Mesenchymal stem cell (in vitro differentiated cells and primary cell): Measurements from ENCODE around the gene STEAP4.

ENCODE experiments used
- DNase-seq: peaks from one replicate; pipeline ENCODE4 v3.0.0-alpha.2; 2013
- H2AFZ ChIP-seq: one replicate; pipeline ENCODE4 v1.6.1; 2013; ENCODE audit warnings: low read depth, mild to moderate bottlenecking, control low read depth, inconsistent platforms, low read length, moderate library complexity
- H2AK5ac ChIP-seq: 2 replicates; pipeline ENCODE4 v1.6.1; 2013; ENCODE audit warnings: low read length, moderate library complexity, mild to moderate bottlenecking, inconsistent platforms; ENCODE audit not compliant: severe bottlenecking
- H2BK120ac ChIP-seq: one replicate; pipeline ENCODE4 v1.6.1; 2013; ENCODE audit warnings: low read depth, mild to moderate bottlenecking, inconsistent platforms, low read length, moderate library complexity
- H2BK12ac ChIP-seq, 2 experiments: one replicate each; pipeline ENCODE4 v1.6.1; 2013; ENCODE audit warnings: inconsistent platforms in 2 of 2, low read length in 2 of 2, mild to moderate bottlenecking in 2 of 2, moderate library complexity in 2 of 2, control low read depth in 1 of 2
- H2BK15ac ChIP-seq: one replicate; pipeline ENCODE4 v1.6.1; 2013; ENCODE audit warnings: mild to moderate bottlenecking, low read depth, inconsistent platforms; ENCODE audit not compliant: poor library complexity, severe bottlenecking
- H2BK5ac ChIP-seq: 2 replicates; pipeline ENCODE4 v1.6.1; 2013; ENCODE audit warnings: low read depth, mild to moderate bottlenecking, low read length, control low read depth, inconsistent platforms; ENCODE audit not compliant: poor library complexity, severe bottlenecking
- H3K14ac ChIP-seq, 2 experiments: one replicate each; pipeline ENCODE4 v1.6.1; 2013; ENCODE audit warnings: inconsistent platforms in 2 of 2, low read length in 2 of 2, control low read depth in 1 of 2, mild to moderate bottlenecking in 1 of 2, moderate library complexity in 1 of 2
- H3K18ac ChIP-seq, 2 experiments: one replicate each; pipeline ENCODE4 v1.6.1; 2013; ENCODE audit warnings: inconsistent platforms in 2 of 2, low read length in 2 of 2, control low read depth in 1 of 2, low read depth in 1 of 2, mild to moderate bottlenecking in 1 of 2
- H3K23ac ChIP-seq, 2 experiments: one replicate each; pipeline ENCODE4 v1.6.1; 2013; ENCODE audit warnings: inconsistent platforms in 2 of 2, low read length in 2 of 2, mild to moderate bottlenecking in 2 of 2, moderate library complexity in 2 of 2, control low read depth in 1 of 2
- H3K27ac ChIP-seq: 2 replicates; pipeline ENCODE4 v1.5.1; 2013; ENCODE audit warnings: mild to moderate bottlenecking, moderate library complexity, low read length, control low read depth, inconsistent platforms; ENCODE audit not compliant: poor library complexity, severe bottlenecking
- H3K27me3 ChIP-seq, 2 experiments: 2 replicates each; pipeline versions ENCODE4 v1.6.1 to v1.7.0; 2013; ENCODE audit warnings: low read length in 2 of 2, mild to moderate bottlenecking in 2 of 2, moderate library complexity in 2 of 2, control low read depth in 1 of 2, inconsistent platforms in 1 of 2; ENCODE audit not compliant: control insufficient read depth in 1 of 2, insufficient read depth in 1 of 2
- H3K36me3 ChIP-seq, 2 experiments: 2 replicates each; pipeline versions ENCODE4 v1.6.1 to v1.7.0; 2013; ENCODE audit warnings: low read length in 2 of 2, control low read depth in 1 of 2, inconsistent platforms in 1 of 2, low read depth in 1 of 2, mild to moderate bottlenecking in 1 of 2; ENCODE audit not compliant: insufficient read depth in 2 of 2, control insufficient read depth in 1 of 2
- H3K4ac ChIP-seq, 2 experiments: one replicate each; pipeline ENCODE4 v1.6.1; 2013; ENCODE audit warnings: inconsistent platforms in 2 of 2, low read length in 2 of 2, mild to moderate bottlenecking in 2 of 2, moderate library complexity in 2 of 2, control low read depth in 1 of 2, low read depth in 1 of 2
- H3K4me1 ChIP-seq: 2 replicates; pipeline ENCODE4 v1.6.1; 2013; ENCODE audit warnings: low read depth, low read length, control low read depth; ENCODE audit not compliant: control insufficient read depth, insufficient read depth
- H3K4me2 ChIP-seq: 2 replicates; pipeline ENCODE4 v1.6.1; 2013; ENCODE audit warnings: low read length, mild to moderate bottlenecking, inconsistent platforms; ENCODE audit not compliant: poor library complexity, severe bottlenecking
- H3K4me3 ChIP-seq, 2 experiments: 2 replicates each; pipeline versions ENCODE4 v1.5.1 to v1.7.0; 2013; ENCODE audit warnings: low read length in 2 of 2, mild to moderate bottlenecking in 2 of 2, control low read depth in 1 of 2, low read depth in 1 of 2; ENCODE audit not compliant: insufficient read depth in 1 of 2
- H3K79me1 ChIP-seq: replicated peaks from 2 replicates; pipeline ENCODE4 v1.6.1; 2013; ENCODE audit warnings: mild to moderate bottlenecking, control low read depth, low read length, inconsistent platforms; ENCODE audit not compliant: poor library complexity, severe bottlenecking
- H3K9ac ChIP-seq: 2 replicates; pipeline ENCODE4 v1.7.0; 2013; ENCODE audit warnings: mild to moderate bottlenecking, low read length, moderate library complexity
- H3K9me3 ChIP-seq: 2 replicates; pipeline ENCODE4 v1.7.0; 2013; ENCODE audit warnings: mild to moderate bottlenecking, low read length; ENCODE audit not compliant: control insufficient read depth
- H4K8ac ChIP-seq: one replicate; pipeline ENCODE4 v1.6.1; 2013; ENCODE audit warnings: inconsistent platforms, mild to moderate bottlenecking, low read length, moderate library complexity
- H4K91ac ChIP-seq: one replicate; pipeline ENCODE4 v1.6.1; 2013; ENCODE audit warnings: mild to moderate bottlenecking, low read length, inconsistent platforms
- WGBS: methylation state at CpG from one replicate; pipeline ENCODE4 v1.1.7; 2013; ENCODE audit warnings: mixed read lengths; 5-methylcytosine and 5-hydroxymethylcytosine counted together

Gene STEAP4

DNA sequence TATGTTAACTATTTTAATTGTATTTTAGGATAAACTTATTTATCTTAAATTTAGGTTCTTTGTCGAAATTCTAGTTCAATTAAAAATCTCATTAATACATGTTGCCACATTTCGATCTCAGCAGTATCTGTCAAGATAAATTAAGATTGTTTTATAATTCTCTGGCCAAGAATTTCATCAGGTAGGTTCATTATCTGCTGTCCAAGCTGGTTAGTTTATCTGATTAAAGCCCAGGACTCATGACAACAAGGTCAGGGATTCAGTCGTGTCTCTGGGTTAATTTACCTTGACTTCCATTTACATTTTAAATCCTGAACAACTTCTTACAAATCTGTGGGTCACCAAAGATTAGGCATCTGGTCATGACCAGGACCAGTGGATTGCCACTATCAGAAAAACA is 7.6 kb downstream of the STEAP4 start:
- Histone ChIP-seq H2BK15ac (no peak overlapping the region), H3K4me2 (no peak overlapping the region), H3K4me1 (no peaks in the 10 kb centered on the region), H2AFZ (no peak overlapping the region), H3K9ac (no peak overlapping the region), H3K9me3 (no peaks in the 10 kb centered on the region), H3K4me3 (no peak overlapping the region), H2BK12ac (no peak overlapping the region), H3K4ac (no peak overlapping the region), H3K18ac (no peak overlapping the region), H3K36me3 (peaks cover 0 to 8% of the 10 kb centered on the region in 2 experiments), H2AK5ac (no peak overlapping the region), H4K91ac (no peak overlapping the region), H2BK5ac (no peak overlapping the region), H3K27me3 (no peaks in the 10 kb centered on the region), H3K79me1 (no peaks in the 10 kb centered on the region), H3K14ac (no peak overlapping the region), H2BK120ac (no peak overlapping the region), H3K23ac (no peak overlapping the region), H3K27ac (no peak overlapping the region), H4K8ac (no peak overlapping the region)
- no peak for DNase-seq
- 45% methylated on average over 1 of the region's 3 CpGs for WGBS

DNA sequence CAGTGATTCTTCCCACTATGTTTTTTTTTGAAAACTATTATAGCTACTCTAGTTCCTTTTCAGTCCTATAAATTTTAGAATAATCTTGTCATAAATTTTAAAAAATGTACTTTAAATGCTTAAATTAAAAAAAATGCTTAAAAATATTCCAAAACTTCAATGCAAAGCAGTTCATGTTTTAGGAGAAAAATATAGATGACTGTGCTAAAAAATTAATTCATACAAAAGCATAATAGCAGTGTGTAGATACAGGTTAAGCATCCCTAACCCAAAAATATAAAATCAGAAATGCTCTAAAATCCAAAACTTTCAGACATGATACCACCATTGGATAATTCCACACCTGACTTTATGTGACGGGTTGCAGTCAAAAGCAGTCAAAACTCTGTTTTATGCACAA is 12.8 kb downstream of the STEAP4 start:
- Histone ChIP-seq H3K4me1 (no peaks in the 10 kb centered on the region), H3K4me3 (no peak overlapping the region), H2AK5ac (no peak overlapping the region), H3K14ac (no peak overlapping the region), H2BK15ac (no peak overlapping the region), H2BK12ac (no peak overlapping the region), H3K79me1 (no peaks in the 10 kb centered on the region), H2BK5ac (no peak overlapping the region), H3K23ac (no peak overlapping the region), H2BK120ac (no peak overlapping the region), H3K36me3 (peaks cover 0 to 27% of the 10 kb centered on the region in 2 experiments), H4K91ac (no peak overlapping the region), H3K27me3 (no peaks in the 10 kb centered on the region), H4K8ac (no peak overlapping the region), H3K4ac (no peak overlapping the region), H3K18ac (no peak overlapping the region), H2AFZ (no peak overlapping the region), H3K4me2 (no peak overlapping the region), H3K9me3 (no peaks in the 10 kb centered on the region), H3K9ac (no peak overlapping the region), H3K27ac (no peak overlapping the region)
- no peak for DNase-seq
- WGBS: no CpG with 5 or more reads among the region's 1 CpG

DNA sequence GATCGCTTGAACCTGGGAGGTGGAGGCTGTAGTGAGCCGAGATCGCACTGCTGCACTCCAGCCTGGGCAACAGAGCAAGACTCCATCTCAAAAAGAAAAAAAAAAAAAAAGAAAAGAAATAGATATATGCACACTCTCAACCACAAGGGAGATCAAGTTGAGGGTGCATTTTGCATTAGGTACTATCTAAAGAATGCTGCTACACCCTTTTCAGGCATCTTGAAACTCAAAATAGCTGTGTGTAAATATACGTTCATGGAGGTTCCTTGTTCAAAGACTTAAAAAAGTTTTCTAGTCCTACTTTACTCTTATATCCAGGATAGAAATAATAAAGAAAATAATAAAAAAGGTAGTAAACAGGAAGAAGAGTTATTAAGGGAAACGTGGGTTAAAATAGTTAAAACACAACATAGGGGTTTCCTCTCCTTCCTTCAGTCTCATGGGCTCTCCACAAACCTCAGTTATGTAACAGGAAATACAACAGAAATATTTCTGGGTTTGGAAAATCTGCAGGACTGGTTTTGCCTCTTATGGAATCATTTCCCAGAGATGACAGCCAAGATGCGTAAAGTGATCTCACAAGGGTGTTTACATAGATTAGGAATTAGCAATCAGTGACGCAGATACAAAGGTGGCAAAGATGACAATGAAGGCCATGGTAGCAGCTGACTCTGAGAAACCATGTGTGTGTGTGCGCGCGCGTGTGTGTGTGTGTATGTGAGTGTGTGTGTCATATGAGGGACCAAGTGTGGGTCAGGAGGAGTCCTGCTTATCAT is 15.1 kb downstream of the STEAP4 start:
- no peak overlapping the region for H3K4ac ChIP-seq
- no peak overlapping the region for H3K9ac ChIP-seq
- H3K23ac ChIP-seq: no peak overlapping the region
- no peaks in the 10 kb centered on the region for H3K27me3 ChIP-seq
- 94% methylated on average over 6 of the region's 11 CpGs for WGBS
- no peak overlapping the region for H2AFZ ChIP-seq
- no peaks in the 10 kb centered on the region for H3K79me1 ChIP-seq
- H3K27ac ChIP-seq: no peak overlapping the region
- H3K4me3 ChIP-seq: no peak overlapping the region
- H4K8ac ChIP-seq: no peak overlapping the region
- H3K4me1 ChIP-seq: no peaks in the 10 kb centered on the region
- H3K4me2 ChIP-seq: no peak overlapping the region
- H3K18ac ChIP-seq: no peak overlapping the region
- no peak overlapping the region for H4K91ac ChIP-seq
- H2BK120ac ChIP-seq: no peak overlapping the region
- DNase-seq: no peak
- no peak overlapping the region for H2BK12ac ChIP-seq
- H3K14ac ChIP-seq: no peak overlapping the region
- H3K36me3 ChIP-seq: peaks cover 0 to 40% of the 10 kb centered on the region in 2 experiments
- H2BK5ac ChIP-seq: no peak overlapping the region
- H3K9me3 ChIP-seq: no peaks in the 10 kb centered on the region
- no peak overlapping the region for H2BK15ac ChIP-seq
- H2AK5ac ChIP-seq: no peak overlapping the region

DNA sequence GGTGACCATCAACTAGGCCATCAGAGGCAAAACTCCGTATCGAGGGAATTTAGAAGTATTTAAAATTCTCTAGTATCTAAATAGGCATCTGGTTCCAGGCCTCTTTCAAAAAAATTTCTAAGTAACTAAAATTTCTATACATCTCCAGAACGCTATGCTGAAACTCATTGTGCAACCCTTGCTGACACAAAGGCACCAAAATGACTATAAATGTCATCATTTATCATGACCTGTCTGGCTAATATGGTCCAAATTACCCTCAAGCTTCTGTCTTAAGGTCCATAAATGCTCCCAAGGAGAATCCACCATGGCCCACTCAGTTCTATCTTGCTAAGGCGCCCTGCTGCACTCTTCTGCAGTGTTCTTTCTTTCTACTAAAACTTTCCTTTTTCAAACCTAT is 16.2 kb downstream of the STEAP4 start:
- Histone ChIP-seq H2BK5ac (no peak overlapping the region), H2AK5ac (no peak overlapping the region), H2BK120ac (no peak overlapping the region), H4K8ac (no peak overlapping the region), H4K91ac (no peak overlapping the region), H2BK15ac (no peak overlapping the region), H3K4me3 (no peak overlapping the region), H3K36me3 (peaks cover 0 to 40% of the 10 kb centered on the region in 2 experiments), H2BK12ac (no peak overlapping the region), H3K27me3 (no peaks in the 10 kb centered on the region), H3K27ac (no peak overlapping the region), H3K4me1 (no peaks in the 10 kb centered on the region), H3K4me2 (no peak overlapping the region), H3K18ac (no peak overlapping the region), H3K14ac (no peak overlapping the region), H3K4ac (no peak overlapping the region), H3K9ac (no peak overlapping the region), H3K79me1 (no peaks in the 10 kb centered on the region), H3K23ac (no peak overlapping the region), H3K9me3 (no peaks in the 10 kb centered on the region), H2AFZ (no peak overlapping the region)
- no peak for DNase-seq
- 70% methylated on average over 4 of the region's 4 CpGs for WGBS
